CD4-positive, alpha-beta memory T cell (primary cell): ENCODE data around the gene CACNA1C. TPM values are rescaled to one million over a fixed set of nuclear protein-coding genes. Genes with fewer than 3 reads are reported as not detected.

Source experiments
- CTCF ChIA-PET: fragments of 350-600 bp; sonication (Branson Sonifier 250); formaldehyde crosslinking; loops from one replicate; lab custom pipeline; 2021; ENCODE audit warnings: inconsistent platforms; ENCODE audit not compliant: partially characterized antibody; lab: Charles Lee
- POLR2A ChIA-PET: fragments of 350-600 bp; sonication (Branson Sonifier 250); formaldehyde crosslinking; loops from one replicate; lab custom pipeline; 2021; ENCODE audit not compliant: partially characterized antibody; lab: Charles Lee
- DNase-seq, 5 donors: peaks; one replicate each; pipeline versions ENCODE4 v3.0.0 to v3.0.0-alpha.2; 2020 to 2022; ENCODE audit warnings: mixed read lengths in 1 of 5
- H3K27ac ChIP-seq: one replicate; pipeline ENCODE4 v1.7.0; 2013; ENCODE audit warnings: low read depth, low read length
- H3K27me3 ChIP-seq: 2 replicates; pipeline ENCODE4 v1.7.0; 2013; ENCODE audit warnings: mild to moderate bottlenecking, low read length, moderate library complexity; ENCODE audit not compliant: insufficient read depth
- H3K36me3 ChIP-seq: 2 replicates; pipeline ENCODE4 v1.7.0; 2013; ENCODE audit warnings: mild to moderate bottlenecking, low read length, moderate library complexity; ENCODE audit not compliant: insufficient read depth
- H3K4me1 ChIP-seq: 2 replicates; pipeline ENCODE4 v1.7.0; 2013; ENCODE audit warnings: mild to moderate bottlenecking, low read length, moderate library complexity; ENCODE audit not compliant: insufficient read depth
- H3K4me3 ChIP-seq, 2 donors: one replicate each; pipeline ENCODE4 v1.7.0; 2013; ENCODE audit warnings: low read length in 2 of 2, mild to moderate bottlenecking in 1 of 2
- H3K9me3 ChIP-seq, 2 donors: one replicate each; pipeline ENCODE4 v1.7.0; 2013; ENCODE audit warnings: low read length in 2 of 2, control low read depth in 1 of 2; ENCODE audit not compliant: control insufficient read depth in 1 of 2
- H3K27ac Mint-ChIP-seq, 7 donors: one replicate each; pipeline ENCODE4 v1.8.0; 2020 to 2021; ENCODE audit warnings: mixed read lengths in 7 of 7, mild to moderate bottlenecking in 6 of 7, inconsistent platforms in 3 of 7, moderate library complexity in 3 of 7
- H3K27me3 Mint-ChIP-seq, 2 donors: one replicate each; pipeline ENCODE4 v1.8.0; 2020 to 2021; ENCODE audit warnings: mixed read lengths in 2 of 2
- H3K36me3 Mint-ChIP-seq, 2 donors: one replicate each; pipeline ENCODE4 v1.8.0; 2020 to 2021; ENCODE audit warnings: mixed read lengths in 2 of 2, inconsistent platforms in 1 of 2, mild to moderate bottlenecking in 1 of 2
- H3K4me1 Mint-ChIP-seq, 4 donors: one replicate each; pipeline ENCODE4 v1.8.0; 2020 to 2021; ENCODE audit warnings: mixed read lengths in 4 of 4, mild to moderate bottlenecking in 1 of 4
- H3K4me3 Mint-ChIP-seq, 8 donors: one replicate each; pipeline ENCODE4 v1.8.0; 2020 to 2021; ENCODE audit warnings: mixed read lengths in 8 of 8, mild to moderate bottlenecking in 7 of 8, moderate library complexity in 6 of 8, inconsistent platforms in 3 of 8
- H3K9me3 Mint-ChIP-seq, 8 donors: one replicate each; pipeline ENCODE4 v1.8.0; 2020 to 2021; ENCODE audit warnings: mixed read lengths in 8 of 8, mild to moderate bottlenecking in 5 of 8, inconsistent platforms in 3 of 8, moderate library complexity in 1 of 8
- intact Hi-C: fragments of 100-400 bp; cut with micrococcal nuclease; formaldehyde crosslinking; loops from one replicate; pipeline ENCODE4 v1.15.1; 2023
- polyA plus RNA-seq, 2 donors: library from polyadenylated mRNA; unstranded; fragments of 300-500 nt; fragmentation: Illumina TruSeq; gene quantifications; one replicate each; pipeline ENCODE4 v1.2.3, GENCODE V29; 2021
- total RNA-seq, 2 experiments: library from RNA; stranded (reverse); gene quantifications; one replicate each; pipeline ENCODE4 v1.2.3, GENCODE V29; 2021

The CACNA1C gene
- total and polyA plus RNA-seq, 4 experiments from 2014 or later = 0.05 to 0.21 (median 0.07) TPM

GRCh38 chr12:2057795-2058408 is 5.1 kb downstream of the CACNA1C start:
- Histone ChIP-seq H3K4me1 (no peaks in the 10 kb centered on the region), H3K27me3 (peaks cover 15% of the 10 kb centered on the region), H3K4me3 (no peak overlapping the region), H3K36me3 (no peaks in the 10 kb centered on the region), H3K9me3 (no peaks in the 10 kb centered on the region), H3K27ac (no peak overlapping the region)
- H3K36me3 Mint-ChIP-seq = no peaks in the 10 kb centered on the region
- ChIA-PET CTCF (no interaction called here), POLR2A (no interaction called here)
- H3K4me3 Mint-ChIP-seq = no peak overlapping the region
- peaks cover 7 to 13% (median 10%) of the 10 kb centered on the region in 4 donors for H3K4me1 Mint-ChIP-seq
- peaks cover 24 to 30% of the 10 kb centered on the region in 2 donors for H3K27me3 Mint-ChIP-seq
- DNase-seq = no peak
- no peak overlapping the region for H3K27ac Mint-ChIP-seq
- no peaks in the 10 kb centered on the region for H3K9me3 Mint-ChIP-seq
- intact Hi-C loops = no loop called here

GRCh38 chr12:2058837-2059236 is 6.0 kb downstream of the CACNA1C start:
- H3K4me3 Mint-ChIP-seq = no peak overlapping the region
- Histone ChIP-seq H3K27me3 (peaks cover 15% of the 10 kb centered on the region), H3K4me3 (no peak overlapping the region), H3K27ac (no peak overlapping the region), H3K9me3 (no peaks in the 10 kb centered on the region), H3K4me1 (peaks cover 4% of the 10 kb centered on the region), H3K36me3 (no peaks in the 10 kb centered on the region)
- H3K27ac Mint-ChIP-seq = no peak overlapping the region
- no peaks in the 10 kb centered on the region for H3K9me3 Mint-ChIP-seq
- DNase-seq = no peak
- CTCF ChIA-PET = no interaction called here
- no peaks in the 10 kb centered on the region for H3K36me3 Mint-ChIP-seq
- POLR2A ChIA-PET = no interaction called here
- H3K4me1 Mint-ChIP-seq = peaks cover 9 to 16% (median 12%) of the 10 kb centered on the region in 4 donors
- peaks cover 22 to 28% of the 10 kb centered on the region in 2 donors for H3K27me3 Mint-ChIP-seq
- intact Hi-C loops = no loop called here

- Mint-ChIP-seq H3K4me3 (no peak overlapping the region), H3K9me3 (peaks cover 0 to 2% (median 0%) of the 10 kb centered on the region in 8 donors), H3K36me3 (no peaks in the 10 kb centered on the region), H3K27me3 (peaks cover 7 to 17% of the 10 kb centered on the region in 2 donors), H3K4me1 (peaks cover 11 to 20% (median 13%) of the 10 kb centered on the region in 4 donors), H3K27ac (no peak overlapping the region)
- Histone ChIP-seq H3K4me3 (no peak overlapping the region), H3K36me3 (no peaks in the 10 kb centered on the region), H3K4me1 (peaks cover 13% of the 10 kb centered on the region), H3K9me3 (no peaks in the 10 kb centered on the region), H3K27ac (no peak overlapping the region), H3K27me3 (peaks cover 4% of the 10 kb centered on the region)
- CTCF ChIA-PET = no interaction called here
- POLR2A ChIA-PET = no interaction called here
- intact Hi-C loops = no loop called here
- no peak for DNase-seq
Observed at GRCh38 chr12:2061402-2061801, 8.6 kb downstream of the CACNA1C start.

GRCh38 chr12:2064071-2064507 is 11.3 kb downstream of the CACNA1C start:
- CTCF ChIA-PET = interaction anchor here (1.3 kb wide), 1 partner anchor 1236 kb away, joined by 3 read pairs; no protein-coding TSS in a partner anchor
- peaks cover 11 to 20% (median 13%) of the 10 kb centered on the region in 4 donors for H3K4me1 Mint-ChIP-seq
- no peaks in the 10 kb centered on the region for H3K36me3 Mint-ChIP-seq
- peaks cover 7 to 20% of the 10 kb centered on the region in 2 donors for H3K27me3 Mint-ChIP-seq
- intact Hi-C loops = no loop called here
- peak in 4 of 5 donors; percentile 17 to 36 (median 26) for DNase-seq
- Histone ChIP-seq H3K9me3 (no peaks in the 10 kb centered on the region), H3K27ac (no peak overlapping the region), H3K4me1 (peaks cover 13% of the 10 kb centered on the region), H3K27me3 (peaks cover 4% of the 10 kb centered on the region), H3K36me3 (no peaks in the 10 kb centered on the region), H3K4me3 (peak overlapping the region; percentile 9 to 39)
- POLR2A ChIA-PET = interaction anchor here (0.9 kb wide), 1 partner anchor 9 kb away, joined by 4 read pairs; no protein-coding TSS in a partner anchor
- peak overlapping the region; percentile 54 to 94 (median 89) for H3K27ac Mint-ChIP-seq
- H3K4me3 Mint-ChIP-seq = peak overlapping the region; percentile 59 to 88 (median 81)
- peaks cover 0 to 5% (median under 1%) of the 10 kb centered on the region in 8 donors for H3K9me3 Mint-ChIP-seq

GRCh38 chr12:2068653-2069052 is 15.9 kb downstream of the CACNA1C start:
- peaks cover 13 to 16% of the 10 kb centered on the region in 2 donors for H3K27me3 Mint-ChIP-seq
- H3K27ac ChIP-seq = no peak overlapping the region
- ChIA-PET CTCF (no interaction called here), POLR2A (no interaction called here)
- intact Hi-C loops = no loop called here
- DNase-seq = no peak
- no peak overlapping the region for H3K4me3 Mint-ChIP-seq
- no peaks in the 10 kb centered on the region for H3K9me3 ChIP-seq
- peaks cover 4% of the 10 kb centered on the region for H3K27me3 ChIP-seq
- peaks cover 5 to 7% of the 10 kb centered on the region in 2 donors for H3K36me3 Mint-ChIP-seq
- no peak overlapping the region for H3K27ac Mint-ChIP-seq
- H3K4me1 Mint-ChIP-seq = peaks cover 10 to 15% (median 10%) of the 10 kb centered on the region in 4 donors
- peaks cover 2 to 31% (median 18%) of the 10 kb centered on the region in 8 donors for H3K9me3 Mint-ChIP-seq
- H3K4me3 ChIP-seq = no peak overlapping the region
- peaks cover 11% of the 10 kb centered on the region for H3K4me1 ChIP-seq
- no peaks in the 10 kb centered on the region for H3K36me3 ChIP-seq

- no peak for DNase-seq
- Histone ChIP-seq H3K27me3 (peaks cover 4% of the 10 kb centered on the region), H3K9me3 (no peaks in the 10 kb centered on the region), H3K4me3 (no peak overlapping the region), H3K27ac (no peak overlapping the region), H3K4me1 (no peaks in the 10 kb centered on the region), H3K36me3 (no peaks in the 10 kb centered on the region)
- H3K36me3 Mint-ChIP-seq = peaks cover 5 to 7% of the 10 kb centered on the region in 2 donors
- intact Hi-C loops = no loop called here
- no peak overlapping the region for H3K4me3 Mint-ChIP-seq
- ChIA-PET POLR2A (no interaction called here), CTCF (no interaction called here)
- no peak overlapping the region for H3K27ac Mint-ChIP-seq
- H3K9me3 Mint-ChIP-seq = peaks cover 2 to 31% (median 18%) of the 10 kb centered on the region in 8 donors
- H3K4me1 Mint-ChIP-seq = no peaks in the 10 kb centered on the region
- H3K27me3 Mint-ChIP-seq = peaks cover 13 to 15% of the 10 kb centered on the region in 2 donors
Observed at GRCh38 chr12:2070440-2071045, 17.8 kb downstream of the CACNA1C start.

GRCh38 chr12:2074792-2075191 is 22.0 kb downstream of the CACNA1C start:
- H3K4me1 ChIP-seq = no peaks in the 10 kb centered on the region
- no peak for DNase-seq
- H3K4me3 Mint-ChIP-seq = no peak overlapping the region
- no peak overlapping the region for H3K27ac ChIP-seq
- H3K9me3 ChIP-seq = no peaks in the 10 kb centered on the region
- intact Hi-C loops = no loop called here
- peaks cover 5 to 7% of the 10 kb centered on the region in 2 donors for H3K36me3 Mint-ChIP-seq
- no peaks in the 10 kb centered on the region for H3K36me3 ChIP-seq
- no peaks in the 10 kb centered on the region for H3K27me3 ChIP-seq
- CTCF ChIA-PET = no interaction called here
- no peak overlapping the region for H3K27ac Mint-ChIP-seq
- peaks cover 9 to 19% of the 10 kb centered on the region in 2 donors for H3K27me3 Mint-ChIP-seq
- no peaks in the 10 kb centered on the region for H3K4me1 Mint-ChIP-seq
- no peak overlapping the region for H3K4me3 ChIP-seq
- H3K9me3 Mint-ChIP-seq = peaks cover 3 to 33% (median 16%) of the 10 kb centered on the region in 8 donors
- POLR2A ChIA-PET = no interaction called here
